GM21723 (cell line): Measurements from ENCODE around the gene LSP1.

Experiments
- ATAC-seq: cut with Tn5 transposase; IDR thresholded peaks from one replicate; pipeline ENCODE4 v1.9.1; 2021; ENCODE audit warnings: mild to moderate bottlenecking, moderate library complexity; ENCODE audit not compliant: unreplicated experiment

LSP1 gene

GRCh38 chr11:1888347-1888753 lies 35.5 kb downstream of the LSP1 start:
- ATAC-seq: no peak

- no peak for ATAC-seq
These were observed 35.9 kb downstream of the LSP1 start for GRCh38 chr11:1888811-1889210.

GRCh38 chr11:1889224-1889930 lies 36.5 kb downstream of the LSP1 start:
- no peak for ATAC-seq

- ATAC-seq: no peak
These were observed 37.3 kb downstream of the LSP1 start for GRCh38 chr11:1889941-1890855.

- ATAC-seq: no peak
These were observed 38.3 kb downstream of the LSP1 start for GRCh38 chr11:1890856-1891830.

GRCh38 chr11:1891831-1892115 lies 38.9 kb downstream of the LSP1 start, which contains the start of gene PRR33:
Gene PRR33 (minus strand): TSS chr11:1891895. CDS start chr11:1890584, 1,311 bp downstream.
- no peak for ATAC-seq

GRCh38 chr11:1892116-1892515 lies 39.2 kb downstream of the LSP1 start:
- ATAC-seq: no peak

- no peak for ATAC-seq
These were observed 39.7 kb downstream of the LSP1 start for GRCh38 chr11:1892558-1892957.

- no peak for ATAC-seq
These were observed 40.9 kb downstream of the LSP1 start for GRCh38 chr11:1893581-1894359.

- no peak for ATAC-seq
These were observed 41.9 kb downstream of the LSP1 start for GRCh38 chr11:1894759-1895158.

GRCh38 chr11:1896468-1896867 lies 43.6 kb downstream of the LSP1 start:
- ATAC-seq: no peak

GRCh38 chr11:1896923-1897322 lies 44.0 kb downstream of the LSP1 start:
- ATAC-seq: no peak

GRCh38 chr11:1899090-1899489 lies 46.2 kb downstream of the LSP1 start:
- no peak for ATAC-seq

GRCh38 chr11:1899686-1900085 lies 46.8 kb downstream of the LSP1 start:
- no peak for ATAC-seq

- no peak for ATAC-seq
These were observed 53.3 kb downstream of the LSP1 start for GRCh38 chr11:1906181-1906580.

- no peak for ATAC-seq
These were observed 53.9 kb downstream of the LSP1 start for GRCh38 chr11:1906611-1907423.

GRCh38 chr11:1908618-1909017 lies 55.7 kb downstream of the LSP1 start:
- no peak for ATAC-seq

- no peak for ATAC-seq
These were observed 56.6 kb downstream of the LSP1 start for GRCh38 chr11:1909524-1909923.

- ATAC-seq: no peak
These were observed 59.5 kb downstream of the LSP1 start for GRCh38 chr11:1912289-1912878.
